NCI-H2029 treated with DMSO at 0.1 percent for 48 hours (cell line): Measurements from ENCODE around the gene ZSCAN9.

ENCODE experiments used
- DNase-seq: peaks from one replicate; lab custom pipeline; 2025; lab: John Stamatoyannopoulos, UW

The ZSCAN9 gene

DNA sequence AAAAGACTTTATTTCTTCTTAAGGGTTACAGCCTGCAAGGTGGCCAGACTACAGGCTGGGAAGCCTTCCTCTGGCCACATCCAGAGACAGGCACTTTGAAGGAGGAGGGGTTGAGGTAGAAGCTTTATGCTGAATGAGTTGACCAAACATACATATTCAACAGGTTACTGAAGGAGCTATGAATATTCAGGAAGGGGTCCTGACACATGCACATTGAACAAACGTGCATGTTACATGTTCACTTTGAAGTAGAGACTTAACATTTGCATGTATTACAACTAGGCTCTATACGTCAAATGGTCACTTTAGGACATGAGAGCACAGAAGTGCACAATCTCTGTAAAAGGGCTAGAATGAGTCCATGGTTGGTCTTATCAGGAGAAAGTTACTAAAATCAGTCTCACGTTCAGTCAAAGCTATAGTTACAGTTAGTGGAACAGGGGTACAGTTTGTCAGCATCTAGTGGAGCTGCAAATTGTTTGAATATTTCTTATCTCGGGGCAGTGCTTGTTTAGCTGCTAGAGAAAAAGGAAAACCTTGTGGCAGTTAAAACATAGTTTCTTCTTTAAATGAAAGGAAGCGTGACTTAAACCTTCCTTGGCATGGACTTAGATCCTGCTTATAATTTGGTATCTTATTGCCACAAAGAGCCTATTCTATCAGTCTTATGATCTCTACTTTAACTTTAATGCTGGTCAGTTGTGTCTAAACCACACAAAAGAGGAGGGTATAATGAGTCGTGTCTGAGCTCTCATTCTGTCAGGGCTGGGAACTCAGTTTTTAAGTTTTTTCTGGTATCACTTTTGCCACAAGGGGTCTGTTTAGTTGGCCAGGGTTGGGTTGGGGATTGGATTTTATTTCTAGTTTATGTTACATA is 4.6 kb upstream of the ZSCAN9 start:
- no peak for DNase-seq

DNA sequence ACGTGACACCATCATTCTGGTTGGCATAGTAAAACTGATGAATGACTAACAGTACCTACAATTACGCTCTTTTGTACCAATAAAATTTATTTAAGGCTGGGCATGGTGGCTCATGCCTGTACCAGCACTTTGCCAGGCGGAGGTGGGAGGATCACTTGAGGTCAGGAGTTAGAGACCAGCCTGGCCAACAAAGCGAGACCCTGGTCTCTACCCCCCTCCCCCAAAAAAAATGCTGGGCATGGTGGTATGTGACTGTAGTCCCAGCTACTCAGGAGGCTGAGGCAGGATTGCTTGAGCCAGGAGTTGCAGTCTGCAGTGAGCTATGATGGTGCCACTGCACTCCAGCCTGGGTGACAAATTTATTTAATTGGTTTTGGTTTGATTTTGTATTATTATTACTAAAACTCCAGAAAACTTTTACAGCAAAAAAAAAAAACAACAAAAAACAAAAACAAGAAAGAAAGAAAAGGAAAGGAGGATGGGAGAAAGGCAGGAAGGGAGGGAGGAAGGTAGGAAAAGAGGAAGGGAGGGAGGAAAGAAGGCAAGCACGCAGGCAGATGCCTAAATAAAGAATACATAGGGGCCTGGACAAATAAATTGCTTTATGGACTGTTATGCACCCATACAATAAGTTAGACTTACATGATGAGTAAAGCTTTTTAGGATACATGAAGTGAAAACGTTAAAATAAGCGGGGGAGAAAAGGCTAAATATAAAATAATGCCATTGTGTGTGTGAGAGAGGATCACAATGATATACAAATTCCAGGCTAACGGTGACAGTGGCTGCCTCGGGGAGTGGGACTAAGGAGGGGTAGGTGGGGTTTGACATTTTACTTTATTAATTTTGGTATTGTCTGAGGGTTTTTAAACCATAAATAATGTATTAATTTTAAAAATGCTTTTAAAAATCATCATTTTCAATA is 682 bp upstream of the ZSCAN9 start:
- no peak for DNase-seq

DNA sequence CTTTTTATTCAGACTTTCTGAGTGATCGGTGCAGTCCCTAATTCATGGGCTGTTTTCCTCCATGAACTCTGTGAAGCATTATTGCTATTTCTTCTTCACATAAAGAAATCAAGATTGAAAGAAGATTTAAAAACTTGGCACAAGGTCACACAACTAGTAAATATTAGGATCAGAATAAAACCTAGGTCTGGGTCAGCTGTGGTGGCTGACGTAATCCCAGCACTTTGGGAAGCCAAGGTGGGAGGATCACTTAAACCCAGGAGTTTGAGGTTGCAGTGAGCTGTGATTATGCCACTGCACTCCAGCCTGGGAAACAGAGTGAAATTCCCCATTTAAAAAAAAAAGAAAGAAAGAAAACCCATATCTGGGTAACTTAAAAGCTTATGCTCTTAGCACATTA is 1.4 kb downstream of the ZSCAN9 start:
- DNase-seq, result no peak

DNA sequence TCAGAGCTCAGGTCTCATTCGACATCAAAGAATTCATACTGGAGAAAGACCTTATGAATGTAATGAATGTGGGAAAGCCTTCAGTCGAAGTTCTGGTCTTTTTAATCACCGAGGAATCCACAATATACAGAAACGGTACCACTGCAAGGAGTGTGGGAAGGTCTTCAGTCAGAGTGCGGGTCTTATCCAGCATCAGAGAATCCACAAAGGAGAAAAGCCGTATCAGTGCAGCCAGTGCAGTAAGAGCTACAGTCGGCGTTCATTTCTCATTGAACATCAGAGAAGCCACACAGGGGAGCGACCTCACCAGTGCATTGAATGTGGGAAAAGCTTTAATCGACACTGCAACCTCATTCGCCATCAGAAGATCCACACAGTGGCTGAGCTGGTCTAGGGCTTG is 7.7 kb downstream of the ZSCAN9 start:
- DNase-seq, result no peak

DNA sequence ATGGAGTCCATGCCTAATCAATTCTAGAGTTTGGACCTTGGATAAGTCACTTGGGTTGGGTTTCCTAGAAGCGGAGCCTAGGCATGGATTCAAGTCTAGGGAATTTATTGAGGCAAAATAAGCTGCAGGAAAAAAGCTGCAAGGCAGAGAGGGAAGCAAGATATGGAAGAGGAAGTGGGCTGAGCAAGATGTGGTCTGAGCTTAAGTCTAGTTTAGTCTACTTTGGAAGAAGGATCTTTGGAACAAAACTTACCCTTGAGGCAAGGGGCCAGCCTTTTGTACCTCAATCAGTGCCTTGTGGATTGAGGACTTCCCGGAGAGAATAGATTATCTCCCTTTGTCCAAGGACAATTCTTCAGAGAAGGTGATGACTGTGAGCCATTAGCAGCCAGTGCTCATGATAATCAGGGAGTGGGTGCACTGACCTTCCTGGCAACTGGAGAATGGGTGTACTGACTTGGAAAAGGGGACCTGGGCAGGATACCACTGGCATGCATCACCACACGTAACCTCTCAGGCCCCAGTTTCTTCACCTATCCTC is 10.9 kb downstream of the ZSCAN9 start:
- DNase-seq, result no peak

DNA sequence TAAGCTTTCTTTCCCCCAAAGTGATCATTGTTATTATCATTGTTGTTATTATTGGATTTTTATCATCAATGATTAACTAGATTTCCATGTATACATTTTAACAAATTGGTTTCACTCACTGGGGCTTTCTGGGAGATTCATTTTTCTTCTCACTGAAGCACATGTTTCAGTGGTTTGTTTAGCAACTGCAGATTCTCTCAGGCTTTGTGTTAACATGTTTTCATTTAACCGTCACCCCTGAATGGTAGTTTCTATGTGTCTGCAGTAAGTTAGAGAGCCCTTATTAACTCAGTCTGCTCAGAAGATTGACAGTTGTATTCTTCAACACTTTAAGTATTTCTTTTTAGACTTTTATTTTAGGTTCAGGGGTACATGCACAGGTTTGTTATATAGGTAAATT is 14.6 kb downstream of the ZSCAN9 start:
- DNase-seq, result no peak

DNA sequence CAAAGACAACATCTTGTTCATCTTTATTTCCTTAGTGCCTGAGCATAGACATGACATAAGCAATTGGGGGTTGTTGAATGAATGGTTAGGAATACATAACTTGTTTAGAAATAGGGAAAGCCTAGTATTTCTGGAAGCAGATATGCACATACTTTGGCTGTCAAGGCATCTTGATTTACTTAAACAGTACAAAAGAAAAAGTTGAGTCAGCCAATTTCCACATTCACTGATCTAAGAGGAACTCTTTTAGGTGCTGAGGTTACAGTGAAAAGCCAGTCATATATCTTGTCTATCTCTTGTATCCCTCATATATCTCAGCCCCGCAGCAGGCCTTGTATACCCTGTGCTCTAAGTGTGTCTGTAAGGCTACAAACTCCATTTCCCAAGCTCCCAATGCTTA is 15.4 kb downstream of the ZSCAN9 start:
- DNase-seq, result no peak

DNA sequence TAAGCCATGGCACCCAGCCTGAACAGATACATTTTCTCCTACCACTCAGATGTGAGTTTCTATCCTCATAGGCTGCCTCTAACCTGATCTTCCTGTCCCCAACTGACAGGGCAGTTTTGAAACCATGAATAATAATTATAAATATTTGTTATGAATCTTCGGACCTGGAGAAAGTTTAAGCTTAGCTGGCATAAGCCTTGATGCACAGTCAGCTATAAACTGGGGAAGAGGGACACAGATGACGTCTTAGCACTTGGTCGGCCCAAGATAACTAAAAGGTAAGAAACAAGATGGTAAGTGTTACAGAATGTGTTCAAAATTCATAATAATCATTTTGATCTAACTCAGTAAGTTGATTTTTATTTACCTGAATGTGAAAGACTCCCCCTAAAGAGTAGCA is 18.9 kb downstream of the ZSCAN9 start:
- DNase-seq, result no peak

DNA sequence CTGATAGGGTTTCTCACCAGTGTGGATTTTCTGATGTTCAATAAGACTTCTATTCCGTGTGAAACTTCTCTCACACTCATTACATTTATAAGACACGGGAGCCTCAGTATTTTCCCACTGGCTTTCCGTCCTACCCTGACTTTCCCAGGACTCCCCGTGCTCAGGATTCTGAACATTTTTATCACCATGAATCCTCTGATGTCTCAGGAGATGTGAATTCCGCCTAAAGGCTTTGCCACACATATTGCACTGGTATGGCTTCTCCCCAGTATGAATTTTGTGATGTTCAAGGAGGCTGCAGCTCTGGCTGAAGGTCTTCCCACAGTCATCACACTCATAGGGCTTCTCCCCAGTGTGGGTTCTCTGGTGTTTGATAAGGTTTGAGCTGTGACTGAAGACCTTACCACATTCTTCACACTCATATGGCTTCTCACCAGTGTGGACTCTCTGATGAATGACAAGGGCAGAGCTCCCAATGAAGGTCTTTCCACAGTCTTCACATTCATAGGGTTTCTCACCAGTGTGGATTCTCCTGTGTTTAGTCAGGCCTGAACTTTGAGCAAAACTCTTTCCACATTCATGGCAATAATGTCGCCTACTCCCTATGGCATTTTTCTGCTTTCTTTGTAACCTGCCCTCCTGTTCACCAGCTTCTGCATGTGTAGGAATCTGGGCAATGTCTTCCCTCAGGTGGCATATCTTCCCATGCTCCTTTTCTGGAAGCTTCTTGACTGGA is 20.3 kb downstream of the ZSCAN9 start:
- DNase-seq, result no peak

DNA sequence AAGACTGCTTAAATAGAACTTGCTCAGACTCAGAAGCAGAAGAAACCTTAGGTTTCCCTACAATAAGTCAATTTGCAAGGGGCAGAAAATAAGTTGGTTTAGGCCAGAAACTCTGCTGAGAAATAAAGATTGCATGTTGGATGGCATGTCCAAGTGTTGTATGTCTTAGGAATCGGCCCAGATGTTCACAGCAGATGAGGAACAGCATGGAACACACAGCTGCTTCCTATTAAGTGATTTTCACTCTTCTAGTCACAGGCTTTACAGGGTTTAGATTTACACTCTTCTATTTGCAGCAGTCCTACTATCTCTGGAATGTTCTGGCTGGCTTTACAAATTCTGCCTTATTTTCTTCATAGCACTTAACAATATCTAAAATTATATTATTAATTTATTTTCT is 23.8 kb downstream of the ZSCAN9 start:
- DNase-seq, result no peak

DNA sequence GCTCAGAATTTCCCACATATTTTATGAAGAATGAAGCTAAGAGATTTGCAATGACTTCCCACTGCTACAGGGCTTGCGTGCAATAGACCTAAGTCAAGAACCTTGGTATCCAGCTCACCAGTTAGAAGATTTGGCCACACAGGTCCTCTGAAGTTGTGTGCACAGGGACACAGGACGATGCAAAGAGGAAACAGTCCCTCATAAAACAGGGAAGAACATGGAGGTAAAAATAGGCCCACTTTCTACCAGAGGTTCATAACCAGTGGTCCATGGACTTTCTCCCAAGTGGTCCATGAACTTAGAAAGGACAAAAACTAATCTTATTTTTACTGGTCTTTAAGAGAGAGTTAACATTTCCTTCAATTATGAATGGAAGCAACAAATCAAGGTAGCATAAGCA is 25.7 kb downstream of the ZSCAN9 start:
- no peak for DNase-seq

DNA sequence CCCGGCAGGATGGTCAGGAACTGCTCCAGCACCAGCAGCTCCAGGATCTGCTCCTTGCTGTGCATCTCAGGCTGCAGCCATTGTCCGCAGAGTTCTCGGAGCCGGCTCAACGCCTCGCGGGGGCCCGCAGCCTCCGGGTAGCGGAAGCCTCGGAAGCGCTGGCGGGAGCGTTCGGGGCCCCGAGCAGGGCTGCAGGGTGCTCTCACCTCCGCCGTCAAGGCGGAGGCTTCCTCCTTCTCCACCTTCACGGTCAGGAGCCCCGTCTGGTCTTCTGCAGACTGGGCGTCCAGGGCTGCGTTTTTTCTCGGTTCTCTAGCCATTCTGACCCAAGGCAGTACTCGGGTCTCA is 26.6 kb downstream of the ZSCAN9 start:
- DNase-seq, result no peak

DNA sequence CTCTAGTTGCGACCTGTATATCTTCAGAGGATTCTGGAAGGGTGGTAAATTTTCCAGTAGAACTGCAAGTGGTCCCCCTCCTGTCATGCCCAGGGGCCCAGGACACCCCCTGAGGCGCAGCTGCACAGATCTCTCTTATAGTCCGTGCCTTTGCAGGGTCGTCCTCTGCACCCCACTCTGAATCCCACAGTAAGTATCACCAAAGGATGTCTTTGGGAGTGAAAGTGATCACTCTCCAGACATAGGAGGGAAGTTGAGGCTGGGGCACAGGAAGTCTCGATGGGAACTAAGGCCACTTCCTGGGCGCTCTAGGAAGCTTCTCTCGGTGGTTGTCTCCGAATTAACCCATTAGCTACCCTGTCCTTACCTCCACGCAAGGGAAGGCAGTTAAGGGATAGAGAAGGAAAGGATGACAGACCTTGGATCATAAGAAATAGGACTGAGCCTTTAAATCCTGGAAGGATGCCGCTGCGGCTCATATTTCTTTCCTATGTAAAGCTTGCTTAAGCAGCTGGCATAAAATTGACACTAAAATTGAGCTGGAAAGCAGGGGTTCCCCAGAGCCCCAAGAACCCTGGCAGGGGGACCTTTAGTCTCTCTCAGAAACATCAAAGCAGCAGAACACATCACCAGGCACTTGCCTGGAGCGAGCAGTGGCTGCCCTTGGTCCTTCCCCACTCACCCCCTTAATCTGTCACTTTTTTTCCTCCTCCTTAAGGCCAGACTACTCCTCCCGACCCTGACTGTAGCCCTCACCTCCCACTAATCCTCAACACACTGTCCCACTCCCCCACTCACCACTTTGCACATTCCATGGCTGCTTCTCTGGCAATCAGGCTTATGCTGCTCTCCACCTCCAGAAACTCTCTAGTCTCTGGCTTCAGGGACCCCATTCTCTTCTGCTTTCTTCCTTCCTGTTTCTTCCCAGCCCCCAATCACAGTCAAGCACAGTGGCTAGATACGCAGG is 27.2 kb downstream of the ZSCAN9 start, which contains the start of gene ZKSCAN4:
Gene ZKSCAN4, minus strand, starts transcription at position 261 of the 967 bp plus-strand sequence. CDS start 289 bp downstream, outside the sequence.
- peak; percentile 69 for DNase-seq

DNA sequence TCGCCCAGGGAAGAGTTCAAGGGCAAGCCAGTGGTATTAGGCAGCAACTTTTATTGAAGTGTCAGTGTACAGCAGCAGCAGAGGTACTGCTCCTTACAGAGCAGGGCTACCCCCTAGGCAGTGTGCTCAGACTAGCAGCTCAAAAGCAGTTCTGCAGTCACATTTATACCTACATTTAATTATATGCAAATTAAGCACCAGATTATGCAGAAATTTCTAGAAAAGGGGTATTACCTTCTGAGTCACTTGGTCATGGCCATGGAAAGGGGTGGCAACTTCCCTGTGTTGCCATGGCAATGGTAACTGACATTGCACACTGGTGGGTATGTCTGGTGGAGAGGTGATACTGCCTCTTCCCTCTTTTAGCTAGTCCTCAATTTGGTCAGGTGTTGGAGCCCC is 29.0 kb downstream of the ZSCAN9 start:
- no peak for DNase-seq

DNA sequence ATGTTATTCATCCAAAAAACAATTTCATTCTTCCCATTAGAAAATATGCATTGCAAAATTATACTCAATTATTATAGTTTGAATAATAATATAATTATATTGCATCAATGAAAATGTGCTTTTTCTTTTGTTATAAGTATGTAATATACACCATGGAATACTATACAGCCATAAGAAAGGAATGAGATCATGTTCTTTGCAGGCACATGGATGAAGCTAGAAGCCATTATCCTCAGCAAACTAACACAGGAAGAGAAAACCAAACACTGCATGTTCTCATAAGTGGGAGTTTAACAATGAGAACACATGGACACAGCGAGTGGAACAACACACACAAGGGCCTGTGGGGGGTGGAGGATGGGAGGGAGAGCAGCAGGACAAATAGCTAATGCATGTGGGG is 32.0 kb downstream of the ZSCAN9 start:
- DNase-seq, result no peak

DNA sequence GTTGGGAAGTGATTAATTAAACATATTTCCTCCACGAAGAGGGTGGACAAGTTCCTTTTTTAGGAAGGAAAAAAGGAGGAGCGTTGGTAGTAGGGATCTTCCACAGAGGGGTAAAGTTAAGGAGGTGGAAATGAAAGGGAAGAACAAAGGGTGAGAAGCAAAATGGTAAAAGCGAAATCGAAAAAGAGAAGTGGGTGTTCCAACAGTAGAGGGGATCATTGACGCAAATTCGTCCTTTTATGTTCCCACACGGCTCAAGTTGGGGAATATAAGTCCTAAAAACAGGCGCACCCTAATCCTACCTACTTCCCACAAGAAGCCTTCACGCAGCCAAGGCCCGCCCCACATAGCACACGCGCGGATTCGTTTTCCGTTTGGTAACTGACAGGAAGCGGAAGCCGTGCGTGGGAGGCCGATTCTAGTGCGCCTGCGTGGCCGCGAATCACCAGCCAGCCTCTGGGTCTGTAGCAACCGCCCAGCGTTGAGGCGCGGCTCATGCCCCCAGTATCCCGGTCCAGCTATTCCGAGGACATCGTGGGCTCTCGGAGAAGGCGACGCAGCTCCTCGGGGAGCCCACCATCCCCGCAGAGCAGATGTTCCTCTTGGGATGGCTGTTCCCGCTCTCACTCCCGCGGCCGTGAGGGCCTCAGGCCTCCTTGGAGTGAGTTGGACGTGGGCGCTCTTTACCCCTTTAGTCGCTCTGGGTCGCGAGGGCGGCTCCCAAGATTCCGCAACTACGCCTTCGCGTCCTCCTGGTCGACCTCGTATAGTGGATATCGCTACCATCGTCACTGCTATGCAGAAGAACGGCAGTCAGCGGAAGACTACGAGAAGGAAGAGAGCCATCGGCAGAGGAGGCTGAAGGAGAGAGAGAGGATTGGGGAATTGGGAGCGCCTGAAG is 34.1 kb downstream of the ZSCAN9 start, which contains the start of gene NKAPL:
Gene NKAPL, plus strand, starts transcription at position 421 of the 901 bp plus-strand sequence. Its CDS starts 75 bp downstream, at position 496.
- no peak for DNase-seq

DNA sequence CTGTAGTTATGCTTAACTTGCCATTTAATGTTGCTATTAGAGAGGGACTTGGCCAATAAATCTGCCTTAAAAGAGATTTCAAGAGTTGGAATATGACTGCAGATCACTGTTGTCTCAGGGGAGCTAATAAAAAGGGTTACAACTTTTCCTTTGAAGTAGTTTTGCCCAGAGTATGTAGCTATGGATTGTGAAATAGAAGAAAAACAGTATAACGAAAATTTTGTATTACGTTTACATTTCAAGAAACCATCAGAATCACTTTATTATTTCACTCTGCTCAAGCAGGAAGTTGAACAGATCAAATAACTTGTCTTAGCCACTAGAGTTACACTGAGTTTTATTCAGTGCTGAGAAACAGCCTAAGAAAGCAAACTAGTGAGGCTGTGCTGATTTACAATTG is 38.8 kb downstream of the ZSCAN9 start:
- no peak for DNase-seq

DNA sequence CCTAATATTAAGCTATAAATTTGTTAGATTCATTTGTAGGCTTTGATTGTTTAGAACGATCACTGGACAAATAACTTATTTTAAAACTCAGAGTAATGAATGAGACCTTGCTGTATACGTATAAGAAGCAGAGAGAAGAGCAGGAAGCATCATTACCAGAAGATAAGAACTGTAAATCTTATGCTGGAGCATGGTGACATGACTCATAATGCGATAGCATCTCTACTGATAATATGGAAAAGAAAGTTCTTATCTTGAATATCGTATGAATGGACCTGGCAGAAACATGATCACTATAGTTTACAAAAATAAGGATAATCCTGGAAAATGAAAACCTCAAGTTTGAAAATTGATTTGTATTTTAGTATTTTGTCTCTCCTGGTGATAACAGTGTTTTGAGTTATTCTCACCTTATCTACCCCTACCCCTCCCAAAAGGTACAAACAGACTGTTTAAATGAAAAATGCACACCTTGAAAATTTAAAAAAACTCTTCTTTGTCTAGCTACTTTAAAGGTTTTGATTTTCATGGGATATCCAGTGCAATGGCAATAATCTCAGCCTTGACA is 39.8 kb downstream of the ZSCAN9 start:
- no peak for DNase-seq

DNA sequence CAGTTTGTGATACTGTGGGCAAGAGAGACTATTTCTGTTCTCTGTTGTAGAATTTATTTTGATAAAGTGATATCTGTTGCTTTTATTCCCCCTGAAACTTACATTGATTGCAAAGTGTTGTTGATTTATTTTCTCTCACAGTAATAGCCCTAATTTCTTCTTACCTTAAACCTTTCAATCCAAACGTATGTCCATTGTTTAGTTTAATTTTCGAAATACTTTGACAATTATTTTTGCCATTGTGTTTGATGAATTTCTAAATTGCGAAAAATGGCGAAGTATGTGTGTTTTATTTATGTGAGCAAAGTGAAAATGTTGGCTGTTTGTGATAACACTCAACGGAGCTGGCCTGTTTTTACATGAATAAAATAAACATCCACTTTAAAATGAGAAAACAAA is 41.5 kb downstream of the ZSCAN9 start:
- DNase-seq, result no peak
